ACC112 (cell line): Measurements from ENCODE around the gene IGFBP1.

Experiments used
- H2AFZ ChIP-seq: fragments of 200-600 bp; sonication (generic); one replicate; pipeline ENCODE4 v1.6.0; 2017; ENCODE audit warnings: antibody characterized with exemption, low read length; ENCODE audit not compliant: unreplicated experiment
- H3K27ac ChIP-seq: fragments of 200-600 bp; sonication (generic); 2 replicates; pipeline ENCODE4 v1.5.1; 2014; ENCODE audit warnings: low read depth, mild to moderate bottlenecking, antibody characterized with exemption, low read length, moderate library complexity
- H3K27me3 ChIP-seq: fragments of 200-600 bp; sonication (generic); 2 replicates; pipeline ENCODE4 v1.6.1; 2014; ENCODE audit warnings: mild to moderate bottlenecking, antibody characterized with exemption, low read length, moderate library complexity, mixed read lengths; ENCODE audit not compliant: insufficient read depth
- H3K36me3 ChIP-seq: fragments of 200-600 bp; sonication (generic); 2 replicates; pipeline ENCODE4 v1.6.1; 2016; ENCODE audit warnings: mild to moderate bottlenecking, antibody characterized with exemption, low read length, moderate library complexity, mixed read lengths; ENCODE audit not compliant: insufficient read depth
- H3K4me1 ChIP-seq: fragments of 200-600 bp; sonication (generic); one replicate; pipeline ENCODE4 v1.6.1; 2016; ENCODE audit warnings: low read length, mixed read lengths; ENCODE audit not compliant: insufficient read depth, unreplicated experiment, control insufficient read depth
- H3K4me3 ChIP-seq: fragments of 200-600 bp; sonication (generic); 2 replicates; pipeline ENCODE4 v1.5.1; 2014; ENCODE audit warnings: mild to moderate bottlenecking, low read depth, low read length
- H3K79me2 ChIP-seq: fragments of 200-600 bp; sonication (generic); one replicate; pipeline ENCODE4 v1.6.0; 2016; ENCODE audit warnings: low read length; ENCODE audit not compliant: control insufficient read depth, unreplicated experiment, insufficient read depth

The IGFBP1 gene

GRCh38 chr7:45881280-45881758 is 7.0 kb upstream of the IGFBP1 start:
- Histone ChIP-seq H3K79me2 (no peaks in the 10 kb centered on the region), H3K27ac (peak overlapping the region; percentile 95), H3K4me1 (peaks cover 40% of the 10 kb centered on the region), H3K4me3 (no peak overlapping the region), H3K27me3 (no peaks in the 10 kb centered on the region), H2AFZ (no peak overlapping the region), H3K36me3 (no peaks in the 10 kb centered on the region)

DNA sequence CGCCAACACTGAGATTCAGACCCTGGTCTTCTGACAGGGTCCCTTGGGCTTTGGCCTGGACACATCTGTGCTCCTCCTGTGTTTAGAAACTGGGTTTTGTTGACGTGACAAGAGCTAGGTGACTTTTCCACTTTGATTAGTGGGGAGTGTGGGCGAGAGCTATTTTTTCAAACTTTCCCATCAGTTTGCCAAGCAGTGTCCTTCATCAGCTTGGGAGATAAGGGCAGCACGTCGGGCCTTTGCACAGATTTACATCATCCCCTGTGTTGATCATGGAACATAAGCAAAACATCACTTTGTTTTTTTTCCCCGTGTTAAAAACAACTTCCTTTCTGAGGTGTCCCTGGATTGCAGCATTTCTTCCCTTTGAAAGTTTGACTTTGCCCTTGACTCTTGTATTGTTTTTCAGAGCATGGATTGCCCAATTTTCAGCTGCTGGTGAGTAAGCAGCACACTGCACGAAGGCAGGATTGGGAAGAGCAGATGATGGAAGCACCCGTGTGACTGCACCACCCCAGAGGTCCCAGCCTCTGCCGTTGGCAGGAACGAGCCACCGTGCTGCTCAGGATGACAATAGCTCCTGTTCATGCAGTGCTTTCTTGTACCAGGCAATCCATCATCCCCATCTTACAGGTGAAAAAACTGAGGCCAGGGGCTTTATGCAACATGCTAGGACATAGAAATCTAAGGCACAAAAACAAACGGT is 6.4 kb upstream of the IGFBP1 start:
- peaks cover 46% of the 10 kb centered on the region for H3K4me1 ChIP-seq

GRCh38 chr7:45882465-45882810 is 5.8 kb upstream of the IGFBP1 start:
- peak overlapping the region; percentile 95 for H3K27ac ChIP-seq
- peaks cover 46% of the 10 kb centered on the region for H3K4me1 ChIP-seq
- H2AFZ ChIP-seq, result no peak overlapping the region
- H3K27me3 ChIP-seq, result no peaks in the 10 kb centered on the region
- no peaks in the 10 kb centered on the region for H3K36me3 ChIP-seq
- no peaks in the 10 kb centered on the region for H3K79me2 ChIP-seq
- H3K4me3 ChIP-seq, result no peak overlapping the region

More for the DNA sequence above, 6.4 kb upstream of the IGFBP1 start:
- Histone ChIP-seq H3K27me3 (no peaks in the 10 kb centered on the region), H3K4me3 (no peak overlapping the region), H3K79me2 (no peaks in the 10 kb centered on the region), H3K36me3 (no peaks in the 10 kb centered on the region), H3K27ac (peak overlapping the region; percentile 95), H2AFZ (no peak overlapping the region)

DNA sequence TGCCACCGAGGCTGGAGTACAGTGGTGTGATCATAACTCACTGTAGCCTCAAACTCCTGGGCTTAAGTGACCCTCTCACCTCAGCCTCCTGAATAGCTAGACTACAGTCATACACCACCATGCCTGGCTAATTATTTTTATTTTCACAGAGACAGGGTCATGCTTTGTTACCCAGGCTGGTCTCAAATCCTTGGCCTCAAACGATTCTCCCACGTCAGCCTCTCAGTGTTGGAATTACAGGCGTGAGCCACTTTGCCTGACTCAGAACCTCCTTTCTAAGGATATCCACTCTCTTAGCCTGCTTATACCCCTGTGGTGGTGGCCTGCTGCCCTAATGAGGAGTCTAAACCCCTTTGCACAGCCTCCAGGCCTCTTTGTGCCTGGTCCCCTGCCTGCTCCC is 4.2 kb upstream of the IGFBP1 start:
- Histone ChIP-seq H2AFZ (no peak overlapping the region), H3K36me3 (no peaks in the 10 kb centered on the region), H3K79me2 (no peaks in the 10 kb centered on the region), H3K4me1 (peaks cover 53% of the 10 kb centered on the region), H3K27me3 (peaks cover 3% of the 10 kb centered on the region), H3K27ac (peak overlapping the region; percentile 87; the same call in 1 of the 2 replicates), H3K4me3 (no peak overlapping the region)

GRCh38 chr7:45885264-45885882 is 2.9 kb upstream of the IGFBP1 start:
- peak overlapping the region; percentile 87 for H3K27ac ChIP-seq
- no peak overlapping the region for H3K4me3 ChIP-seq
- H3K36me3 ChIP-seq, result no peaks in the 10 kb centered on the region
- H3K79me2 ChIP-seq, result no peaks in the 10 kb centered on the region
- H3K4me1 ChIP-seq, result peaks cover 53% of the 10 kb centered on the region
- peaks cover 11% of the 10 kb centered on the region for H3K27me3 ChIP-seq
- no peak overlapping the region for H2AFZ ChIP-seq

GRCh38 chr7:45886931-45887667 is 1.2 kb upstream of the IGFBP1 start:
- peaks cover 11% of the 10 kb centered on the region for H3K27me3 ChIP-seq
- no peaks in the 10 kb centered on the region for H3K36me3 ChIP-seq
- no peak overlapping the region for H3K4me3 ChIP-seq
- peaks cover 43% of the 10 kb centered on the region for H3K4me1 ChIP-seq
- H3K27ac ChIP-seq, result peak overlapping the region; percentile 87; the same call in 1 of the 2 replicates
- no peaks in the 10 kb centered on the region for H3K79me2 ChIP-seq
- no peak overlapping the region for H2AFZ ChIP-seq

GRCh38 chr7:45888993-45889366 is 692 bp downstream of the IGFBP1 start:
- Histone ChIP-seq H3K27me3 (peaks cover 11% of the 10 kb centered on the region), H3K4me3 (peak overlapping the region; percentile 78)

GRCh38 chr7:45889367-45890067 is 1.2 kb downstream of the IGFBP1 start:
- Histone ChIP-seq H2AFZ (no peak overlapping the region), H3K36me3 (no peaks in the 10 kb centered on the region), H3K27ac (no peak overlapping the region), H3K4me1 (peaks cover 30% of the 10 kb centered on the region), H3K27me3 (peaks cover 11% of the 10 kb centered on the region), H3K79me2 (no peaks in the 10 kb centered on the region), H3K4me3 (peak overlapping the region; percentile 78; the same call in 1 of the 2 replicates)

More at GRCh38 chr7:45888993-45889366, 692 bp downstream of the IGFBP1 start:
- Histone ChIP-seq H3K79me2 (no peaks in the 10 kb centered on the region), H3K36me3 (no peaks in the 10 kb centered on the region), H3K27ac (no peak overlapping the region), H3K4me1 (peaks cover 33% of the 10 kb centered on the region), H2AFZ (no peak overlapping the region)

GRCh38 chr7:45890125-45890901 is 2.0 kb downstream of the IGFBP1 start:
- Histone ChIP-seq H3K4me3 (no peak overlapping the region), H3K27me3 (peaks cover 11% of the 10 kb centered on the region), H3K36me3 (no peaks in the 10 kb centered on the region), H3K27ac (no peak overlapping the region), H3K4me1 (peaks cover 23% of the 10 kb centered on the region), H2AFZ (no peak overlapping the region), H3K79me2 (no peaks in the 10 kb centered on the region)
